Heart left ventricle (tissue), 16 donors: Measurements from ENCODE around the gene FGFR4. TPM values are rescaled to one million over a fixed set of nuclear protein-coding genes. Genes with fewer than 3 reads are reported as not detected.

Experiments
- ATAC-seq, 4 donors: fragments of 200-7000 bp; cut with Tn5 transposase; one replicate each; pipeline ENCODE4 v1.9.1; 2020 to 2022; ENCODE audit warnings: moderate library complexity in 4 of 4, mild to moderate bottlenecking in 3 of 4, moderate number of reproducible peaks in 1 of 4
- DNase-seq, 5 donors: peaks; one replicate each; pipeline ENCODE4 v3.0.0-alpha.2; 2020
- H3K27ac ChIP-seq, 12 donors: fragments of 200-600 bp; sonication (generic) in 4 of 12; one replicate each; pipeline versions ENCODE4 v1.5.0 to v1.8.0; 2016 to 2022; ENCODE audit warnings: mild to moderate bottlenecking in 2 of 12
- H3K27me3 ChIP-seq, 9 donors: fragments of 200-600 bp; sonication (generic) in 2 of 9; one replicate each; pipeline versions ENCODE4 v1.5.1 to v1.8.0; 2016 to 2022; ENCODE audit warnings: mild to moderate bottlenecking in 3 of 9
- H3K36me3 ChIP-seq, 9 donors: fragments of 200-600 bp; sonication (generic) in 2 of 9; one replicate each; pipeline versions ENCODE4 v1.5.0 to v1.8.0; 2018 to 2022; ENCODE audit warnings: mild to moderate bottlenecking in 2 of 9
- H3K4me1 ChIP-seq, 12 donors: fragments of 200-600 bp; sonication (generic) in 4 of 12; one replicate each; pipeline versions ENCODE4 v1.5.0 to v1.8.0; 2016 to 2022; ENCODE audit warnings: mild to moderate bottlenecking in 3 of 12
- H3K4me3 ChIP-seq, 12 donors: fragments of 200-600 bp; sonication (generic) in 4 of 12; one replicate each; pipeline versions ENCODE4 v1.5.0 to v1.8.0; 2017 to 2022; ENCODE audit warnings: mild to moderate bottlenecking in 9 of 12, moderate library complexity in 4 of 12
- H3K9me3 ChIP-seq, 12 donors: fragments of 200-600 bp; sonication (generic) in 4 of 12; one replicate each; pipeline versions ENCODE4 v1.5.0 to v1.8.0; 2016 to 2022; ENCODE audit warnings: mild to moderate bottlenecking in 1 of 12
- CTCF ChIP-seq, 12 donors: fragments of 200-600 bp; sonication (generic) in 4 of 12; IDR thresholded peaks; one replicate each; pipeline versions ENCODE4 v1.5.0 to v1.8.0; 2018 to 2022; ENCODE audit warnings: antibody characterized with exemption in 12 of 12, mild to moderate bottlenecking in 5 of 12
- POLR2A ChIP-seq, 2 donors: fragments of 450-650 bp; IDR thresholded peaks; one replicate each; pipeline ENCODE4 v1.6.1; 2017; ENCODE audit warnings: antibody characterized with exemption in 2 of 2, mild to moderate bottlenecking in 2 of 2, moderate library complexity in 2 of 2
- WGBS, 4 donors: extraction: QIAGEN DNeasy Blood & Tissue Kit in 2 of 4; methylation state at CpG; one replicate each; pipeline versions ENCODE4 v1.1.5 to v1.1.7; 2013 to 2018; 5-methylcytosine and 5-hydroxymethylcytosine counted together
- intact Hi-C, 10 donors: fragments of 100-400 bp; cut with DNase I; formaldehyde crosslinking; loops; one replicate each; pipeline versions ENCODE4 v1.11.1 to v1.14.2; 2022
- polyA plus RNA-seq, 2 donors: library from polyadenylated mRNA; stranded (reverse); fragments of 200-250 nt; gene quantifications; one replicate each; pipeline ENCODE4 v1.2.3, GENCODE V29; 2013
- total RNA-seq, 9 donors: library from RNA; depleted of rRNA in 2 of 9; stranded (reverse); fragments of >200 nt in 2 of 9; fragmentation: NEBNext Ultra II Directional in 3 of 9; extraction: Animal tissue kit (Norgen Biotek cat#: 25700) in 3 of 9; gene quantifications; one replicate each; pipeline versions ENCODE4 v1.1.0 to v1.2.4, GENCODE V29; 2016 to 2023
- donor health status: ischemic (EF 13 %, LVEDD 7.1; RV severe dilation, severe dysfunction).
- donor health status: healthy with polysubstance abuse.
- donor health status: DM: no; HTN: yes; CAD: no.
- donor health status: DM: no; HTN: no; CAD: no.
- donor health status: ischemic (EF 25% LVEDD 6.9; RV normal size, moderate dysfunction).
- donor health status: ischemic (EF 25% LVEDD 5.7; RV mildly dilated, moderate dysfunction).
- donor health status: healthy.
- donor health status: DM: yes; HTN: yes; CAD: no.
- donor health status: ischemic (EF 35%, LVEDD 5.7; RV mildly dilated, moderate dysfunction).
- donor health status: nonischemic (EF 11% LVEDD 7.7; RV severe dilation, severe dysfunction).
- donor health status: DM: yes; HTN: yes; CAD: no.
- donor health status: PGD.
- donor health status: ischemic (EF 29% LVEDD 5.4; RV normal size, mild dysfunction).
- donor health status: nonischemic (EF 23%, LVEDD 6.1; RV moderate dilation, normal function).

Gene FGFR4
- total and polyA plus RNA-seq, 11 donors = 0.35 to 2.6 (median 0.49) TPM; not detected in 1

GRCh38 chr5:177084175-177084574 lies 2.5 kb upstream of the FGFR4 start:
- ATAC-seq = no peak
- H3K36me3 ChIP-seq = no peaks in the 10 kb centered on the region
- intact Hi-C loops = no loop called here

GRCh38 chr5:177085985-177086653 lies 596 bp upstream of the FGFR4 start:
- H3K9me3 ChIP-seq = no peaks in the 10 kb centered on the region
- H3K36me3 ChIP-seq = no peaks in the 10 kb centered on the region
- TF ChIP-seq CTCF (IDR thresholded peaks at IDR 0.05) (no peak), POLR2A (IDR thresholded peaks at IDR 0.05) (no peak)
- WGBS, 4 donors = 54 to 69% (median 59%) methylated on average over 9 to 13 of the region's 13 CpGs
- no peak for DNase-seq
- peak overlapping the region in 1 of 12 donors; percentile 43 for H3K4me3 ChIP-seq
- H3K4me1 ChIP-seq = peaks cover 0 to 24% (median 10%) of the 10 kb centered on the region in 12 donors
- intact Hi-C loops = no loop called here
- ATAC-seq = no peak
- no peak overlapping the region for H3K27ac ChIP-seq
- peaks cover 0 to 28% (median 10%) of the 10 kb centered on the region in 9 donors for H3K27me3 ChIP-seq

More at GRCh38 chr5:177084175-177084574, 2.5 kb upstream of the FGFR4 start:
- TF ChIP-seq CTCF (IDR thresholded peaks at IDR 0.05) = no peak
- no peak for TF ChIP-seq POLR2A (IDR thresholded peaks at IDR 0.05)
- H3K4me1 ChIP-seq = peaks cover 0 to 18% (median 9%) of the 10 kb centered on the region in 12 donors
- no peak overlapping the region for H3K4me3 ChIP-seq
- no peak for DNase-seq
- no peaks in the 10 kb centered on the region for H3K9me3 ChIP-seq
- H3K27ac ChIP-seq = no peak overlapping the region
- 44 to 67% (median 54%) methylated on average over 4 of the region's 4 CpGs for WGBS, 4 donors
- peaks cover 0 to 28% (median 10%) of the 10 kb centered on the region in 9 donors for H3K27me3 ChIP-seq

- Histone ChIP-seq H3K4me1 (peaks cover 0 to 24% (median 10%) of the 10 kb centered on the region in 12 donors), H3K27ac (no peak overlapping the region), H3K27me3 (peaks cover 0 to 24% (median 10%) of the 10 kb centered on the region in 9 donors), H3K9me3 (no peaks in the 10 kb centered on the region), H3K36me3 (no peaks in the 10 kb centered on the region), H3K4me3 (peak overlapping the region in 10 of 12 donors; percentile 16 to 56 (median 44))
- WGBS, 4 donors = 27 to 78% (median 39%) methylated on average over 10 to 23 of the region's 23 CpGs
- ATAC-seq (no peak), DNase-seq (no peak)
- intact Hi-C loops = no loop called here
- no peak for TF ChIP-seq POLR2A (IDR thresholded peaks at IDR 0.05)
- TF ChIP-seq CTCF (IDR thresholded peaks at IDR 0.05) = no peak
Observed at GRCh38 chr5:177087398-177088005, 787 bp downstream of the FGFR4 start.

GRCh38 chr5:177089127-177089526 lies 2.4 kb downstream of the FGFR4 start:
- intact Hi-C loops = no loop called here
- peaks cover 0 to 26% (median 13%) of the 10 kb centered on the region in 12 donors for H3K4me1 ChIP-seq
- TF ChIP-seq POLR2A (IDR thresholded peaks at IDR 0.05) (no peak), CTCF (IDR thresholded peaks at IDR 0.05) (no peak)
- no peaks in the 10 kb centered on the region for H3K36me3 ChIP-seq
- no peak overlapping the region for H3K4me3 ChIP-seq
- ATAC-seq = peak in 2 of 4 donors; percentile 38 to 63
- DNase-seq = peak in 1 of 5 donors; percentile 72
- H3K9me3 ChIP-seq = no peaks in the 10 kb centered on the region
- 50 to 60% (median 52%) methylated on average over 5 of the region's 5 CpGs for WGBS, 4 donors
- H3K27me3 ChIP-seq = peaks cover 0 to 21% (median 10%) of the 10 kb centered on the region in 9 donors
- peak overlapping the region in 1 of 12 donors; percentile 31 for H3K27ac ChIP-seq
